ENCODE data around the gene ASB1. TPM values are rescaled to one million over a fixed set of nuclear protein-coding genes. Genes with fewer than 3 reads are reported as not detected.

The ASB1 gene
- total RNA-seq, 1 donor from 2014 or later: 16.7 TPM

DNA sequence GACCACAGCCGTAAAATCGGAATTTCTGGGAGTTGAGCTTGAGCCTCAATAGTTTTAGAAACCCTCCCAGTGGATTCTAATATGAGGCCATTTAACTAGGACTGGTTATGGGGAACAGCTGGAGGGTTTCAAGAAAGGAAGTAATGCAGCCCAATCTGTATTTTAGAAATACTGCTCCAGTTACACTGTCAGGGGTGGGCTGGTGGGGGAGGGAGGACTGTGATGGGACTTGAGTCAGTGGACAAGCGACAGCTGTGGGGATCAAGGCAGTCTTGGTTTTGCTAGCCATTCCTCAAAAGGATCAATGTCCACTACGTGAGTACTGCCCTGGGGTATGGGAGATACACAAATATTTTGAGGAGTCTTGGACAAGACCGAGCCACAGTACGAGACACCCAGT, 34.8 kb downstream of the ASB1 start:
- H3K27ac ChIP-seq: no peak overlapping the region
- no peaks in the 10 kb centered on the region for H3K27me3 ChIP-seq
- peaks cover 5% of the 10 kb centered on the region for H3K9me3 ChIP-seq
- TF ChIP-seq POLR2A (IDR thresholded peaks at IDR 0.05) (no peak), CTCF (IDR thresholded peaks at IDR 0.05) (no peak), POLR2AphosphoS5 (IDR thresholded peaks at IDR 0.05; ENCODE audit: insufficient read depth in 1 of 2, low read depth in 1 of 2) (no peak)
- H3K36me3 ChIP-seq: no peaks in the 10 kb centered on the region
- peaks cover 10% of the 10 kb centered on the region for H3K4me1 ChIP-seq
- H3K4me3 ChIP-seq: no peak overlapping the region
- DNase-seq (ENCODE audit: extremely low spot score in 2 of 2): no peak
- intact Hi-C loops (cut with DNase I): no loop called here

GRCh38 chr2:238461916-238462315, 35.2 kb downstream of the ASB1 start:
- no peak overlapping the region for H3K27ac ChIP-seq
- H3K4me3 ChIP-seq: no peak overlapping the region
- H3K36me3 ChIP-seq: no peaks in the 10 kb centered on the region
- TF ChIP-seq POLR2AphosphoS5 (IDR thresholded peaks at IDR 0.05; ENCODE audit: insufficient read depth in 1 of 2, low read depth in 1 of 2): no peak
- TF ChIP-seq CTCF (IDR thresholded peaks at IDR 0.05): no peak
- TF ChIP-seq POLR2A (IDR thresholded peaks at IDR 0.05): no peak
- no peak for DNase-seq (ENCODE audit: extremely low spot score in 2 of 2)
- peaks cover under 1% of the 10 kb centered on the region for H3K9me3 ChIP-seq
- peaks cover 10% of the 10 kb centered on the region for H3K4me1 ChIP-seq
- H3K27me3 ChIP-seq: no peaks in the 10 kb centered on the region
- intact Hi-C loops (cut with DNase I): no loop called here

DNA sequence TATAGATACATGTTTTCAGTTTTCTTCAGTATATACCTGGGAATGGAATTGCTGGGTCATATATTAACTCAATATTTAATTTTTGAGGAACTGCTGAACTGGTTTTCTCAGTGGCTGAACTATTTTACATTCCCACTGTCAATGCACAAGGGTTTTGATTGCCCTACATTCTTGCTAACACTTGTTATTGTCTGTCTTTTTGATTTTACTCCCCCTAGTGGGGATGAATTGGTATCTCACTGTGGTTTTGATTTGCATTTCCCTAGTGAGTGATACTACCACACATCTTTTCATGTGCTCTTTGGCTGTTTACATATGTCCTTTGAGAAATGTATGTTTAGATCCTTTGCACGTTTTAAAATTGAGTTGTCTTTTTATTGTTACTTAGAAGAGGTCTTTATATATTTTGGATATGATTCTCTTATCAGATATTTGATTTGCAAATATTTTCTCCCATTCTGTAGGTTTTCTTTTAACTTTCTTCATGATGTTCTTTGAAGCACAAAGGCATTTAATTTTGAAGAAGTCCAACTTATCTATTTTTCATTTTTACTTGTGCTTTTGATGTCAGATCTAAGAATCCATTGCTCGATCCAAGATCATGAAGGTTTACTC, 36.2 kb downstream of the ASB1 start:
- no peak overlapping the region for H3K4me3 ChIP-seq
- H3K27ac ChIP-seq: no peak overlapping the region
- no peak for DNase-seq (ENCODE audit: extremely low spot score in 2 of 2)
- peaks cover 10% of the 10 kb centered on the region for H3K4me1 ChIP-seq
- intact Hi-C loops (cut with DNase I): no loop called here
- H3K36me3 ChIP-seq: no peaks in the 10 kb centered on the region
- H3K27me3 ChIP-seq: no peaks in the 10 kb centered on the region
- H3K9me3 ChIP-seq: no peaks in the 10 kb centered on the region
- no peak for TF ChIP-seq POLR2A (IDR thresholded peaks at IDR 0.05)
- peak; percentile 31 to 57 (median 34) for TF ChIP-seq CTCF (IDR thresholded peaks at IDR 0.05)
- TF ChIP-seq POLR2AphosphoS5 (IDR thresholded peaks at IDR 0.05; ENCODE audit: insufficient read depth in 1 of 2, low read depth in 1 of 2): no peak

- H3K36me3 ChIP-seq: no peaks in the 10 kb centered on the region
- H3K4me3 ChIP-seq: no peak overlapping the region
- no peaks in the 10 kb centered on the region for H3K27me3 ChIP-seq
- no peaks in the 10 kb centered on the region for H3K4me1 ChIP-seq
- no peak for DNase-seq (ENCODE audit: extremely low spot score in 2 of 2)
- intact Hi-C loops (cut with DNase I): no loop called here
- TF ChIP-seq POLR2A (IDR thresholded peaks at IDR 0.05) (no peak), POLR2AphosphoS5 (IDR thresholded peaks at IDR 0.05; ENCODE audit: insufficient read depth in 1 of 2, low read depth in 1 of 2) (no peak), CTCF (IDR thresholded peaks at IDR 0.05) (no peak)
- no peaks in the 10 kb centered on the region for H3K9me3 ChIP-seq
- no peak overlapping the region for H3K27ac ChIP-seq
These were observed 37.7 kb downstream of the ASB1 start for GRCh38 chr2:238464389-238464788.

GRCh38 chr2:238465487-238466242, 38.9 kb downstream of the ASB1 start:
- H3K36me3 ChIP-seq: no peaks in the 10 kb centered on the region
- H3K27ac ChIP-seq: no peak overlapping the region
- TF ChIP-seq CTCF (IDR thresholded peaks at IDR 0.05) (no peak), POLR2AphosphoS5 (IDR thresholded peaks at IDR 0.05; ENCODE audit: insufficient read depth in 1 of 2, low read depth in 1 of 2) (no peak), POLR2A (IDR thresholded peaks at IDR 0.05) (no peak)
- H3K27me3 ChIP-seq: no peaks in the 10 kb centered on the region
- intact Hi-C loops (cut with DNase I): no loop called here
- DNase-seq (ENCODE audit: extremely low spot score in 2 of 2): no peak
- no peaks in the 10 kb centered on the region for H3K4me1 ChIP-seq
- no peak overlapping the region for H3K4me3 ChIP-seq
- H3K9me3 ChIP-seq: no peaks in the 10 kb centered on the region

Measured in vagina (tissue), 2 donors.